Skin of body (tissue), 2 donors: Measurements from ENCODE around the gene DEFB113. TPM values are rescaled to one million over a fixed set of nuclear protein-coding genes. Genes with fewer than 3 reads are reported as not detected.
"Not testable (repeated sequence)": the region's sequence is repeated elsewhere in the genome, so short reads cannot be mapped to it uniquely, and the experiment has no call there.

ENCODE experiments used
- DNase-seq: peaks from one replicate; lab custom pipeline; 2025; lab: John Stamatoyannopoulos, UW
- total RNA-seq: library from RNA; depleted of rRNA; stranded (reverse); fragments of >200 nt; gene quantifications from one replicate; pipeline ENCODE4 v1.2.3, GENCODE V29; 2014

DEFB113 gene, protein sequence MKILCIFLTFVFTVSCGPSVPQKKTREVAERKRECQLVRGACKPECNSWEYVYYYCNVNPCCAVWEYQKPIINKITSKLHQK
- total RNA-seq, result not detected

GRCh38 chr6:49969605-49970004 is at the start of gene DEFB113:
Gene DEFB113 (minus strand): TSS chr6:49969625. CDS start chr6:49969625, 0 bp downstream.
- no peak for DNase-seq

- DNase-seq, result no peak
These were observed 38.4 kb upstream of the DEFB113 start for GRCh38 chr6:50007819-50008218.

GRCh38 chr6:50003139-50003538 is 33.7 kb upstream of the DEFB113 start:
- no peak for DNase-seq

DNA sequence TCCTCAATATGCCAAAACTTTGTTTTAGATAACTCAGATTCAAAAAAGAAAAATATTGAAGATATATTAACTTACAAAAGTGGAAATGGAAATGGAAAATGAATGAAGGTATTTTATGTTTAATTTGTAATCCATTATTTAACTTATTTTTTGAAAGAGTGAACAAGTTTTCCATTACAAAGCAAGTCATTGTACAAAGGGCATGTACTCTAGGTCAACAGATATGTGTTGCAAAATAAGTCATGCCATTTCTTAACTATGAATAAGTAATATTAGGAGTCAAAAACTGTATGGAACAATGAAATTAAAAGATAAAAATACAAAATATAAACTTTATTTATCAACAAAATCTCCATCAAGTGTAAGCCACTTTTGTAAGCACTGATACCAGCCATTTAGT is 25.9 kb upstream of the DEFB113 start:
- DNase-seq, result no peak

GRCh38 chr6:49988900-49989299 is 19.5 kb upstream of the DEFB113 start:
- no peak for DNase-seq

DNA sequence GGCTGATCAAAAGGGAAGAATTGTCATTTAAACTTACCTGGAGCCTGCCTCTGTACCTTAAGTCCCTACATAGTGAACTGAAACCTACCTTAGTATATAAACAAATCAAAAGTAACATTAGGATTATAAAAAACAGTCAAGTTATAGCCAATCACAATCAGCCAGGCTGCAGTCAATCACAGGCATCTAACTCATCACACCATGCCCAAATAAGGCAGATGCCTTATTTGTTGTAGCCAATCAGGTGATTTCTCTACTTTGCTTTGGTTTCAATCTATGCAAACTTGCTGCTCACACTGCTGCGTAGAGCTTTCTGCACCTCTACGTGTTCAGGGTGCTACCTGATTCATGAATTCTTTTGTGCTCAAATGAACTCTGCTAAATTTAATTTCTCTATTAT is 18.3 kb upstream of the DEFB113 start:
- DNase-seq, result no peak

GRCh38 chr6:49986551-49986950 is 17.1 kb upstream of the DEFB113 start:
- no peak for DNase-seq

GRCh38 chr6:49982046-49982445 is 12.6 kb upstream of the DEFB113 start:
- DNase-seq, result no peak

- DNase-seq, result no peak
These were observed 11.5 kb upstream of the DEFB113 start for GRCh38 chr6:49980898-49981297.

- DNase-seq, result no peak
These were observed 10.2 kb upstream of the DEFB113 start for GRCh38 chr6:49979584-49979983.

DNA sequence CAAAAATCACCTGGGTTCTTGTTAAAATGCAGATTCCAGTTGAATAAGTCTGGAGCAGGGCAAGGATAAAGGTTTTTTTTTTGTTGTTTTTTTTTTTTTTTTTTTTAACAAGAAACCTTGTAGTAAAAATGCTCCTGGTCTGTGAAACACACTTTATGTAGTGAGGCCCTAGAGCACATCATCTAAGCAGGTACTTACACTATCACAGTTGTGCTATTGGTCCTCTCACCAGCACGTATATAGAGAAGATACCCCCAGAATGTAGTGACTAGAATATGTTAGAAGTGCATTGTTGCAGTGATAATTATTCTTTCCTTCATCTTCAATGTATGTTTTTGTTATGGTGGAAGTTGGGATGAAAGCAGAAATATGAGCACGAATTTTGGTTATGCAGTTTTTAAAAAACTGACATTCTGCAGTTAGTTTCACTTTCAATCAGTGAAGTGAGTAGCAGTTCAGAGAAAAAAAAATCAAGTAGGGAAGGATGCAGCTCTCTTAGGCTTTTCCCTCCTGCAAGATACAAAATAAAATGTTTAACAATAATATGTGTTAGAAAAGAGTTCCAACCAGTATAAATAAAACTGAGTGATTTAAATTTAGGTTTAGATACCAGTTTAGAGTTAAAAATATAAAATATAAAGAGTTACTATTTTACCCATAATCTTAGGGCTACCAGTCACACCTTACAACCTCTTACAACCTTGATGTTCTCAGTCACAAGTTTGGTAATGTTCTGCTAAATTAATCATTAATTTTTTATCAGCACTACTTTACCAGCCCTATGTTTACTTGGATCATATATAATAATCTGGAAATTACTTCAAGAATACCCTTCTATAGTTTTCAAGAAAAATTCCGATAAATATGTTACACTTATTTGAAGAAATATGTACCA is 9.2 kb upstream of the DEFB113 start:
- no peak for DNase-seq

DNA sequence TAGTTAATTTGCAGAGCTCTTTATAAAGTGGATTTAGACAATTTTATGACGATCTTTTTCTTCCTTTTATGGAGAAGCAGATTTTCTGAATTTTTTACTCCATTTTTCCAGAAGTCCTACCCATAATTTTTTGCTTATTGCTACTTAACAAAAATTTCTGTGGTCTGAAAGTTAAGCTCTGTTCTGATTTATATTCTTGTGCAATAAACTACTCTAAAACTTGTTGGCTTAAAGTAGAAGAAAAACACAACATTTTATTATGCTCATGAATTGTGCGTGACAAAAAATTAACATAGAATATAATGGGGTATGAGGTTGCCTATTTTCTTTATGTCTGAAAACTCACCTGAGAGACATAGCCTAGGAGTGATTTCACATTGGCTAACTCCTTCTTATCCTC is 2.6 kb downstream of the DEFB113 start:
- no peak for DNase-seq

GRCh38 chr6:49966334-49966733 is 3.1 kb downstream of the DEFB113 start:
- DNase-seq, result no peak

DNA sequence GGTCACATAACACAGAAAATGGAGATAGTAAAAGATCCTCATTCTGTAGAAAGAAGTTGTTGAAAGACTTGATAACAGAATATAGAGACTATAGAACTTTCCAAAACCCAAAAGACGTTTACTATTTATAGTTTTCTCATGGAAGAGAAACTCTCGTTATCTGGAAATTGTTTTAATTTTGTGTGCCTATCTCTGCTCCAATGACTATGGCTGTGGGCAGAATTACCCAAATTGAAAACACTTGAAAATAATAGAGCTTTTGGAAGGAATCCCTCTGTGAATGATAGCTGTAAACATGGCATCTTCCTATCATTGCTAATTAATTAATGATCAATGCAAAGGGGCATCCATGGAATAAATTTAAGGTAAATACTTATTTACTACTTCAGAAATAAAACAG is 5.4 kb downstream of the DEFB113 start, which contains the start of gene DEFB114:
DEFB114 (minus strand) TSS at position 101 of the 400 bp plus-strand sequence; CDS start at position 42, 59 bp downstream.
- DNase-seq, result no peak

DNA sequence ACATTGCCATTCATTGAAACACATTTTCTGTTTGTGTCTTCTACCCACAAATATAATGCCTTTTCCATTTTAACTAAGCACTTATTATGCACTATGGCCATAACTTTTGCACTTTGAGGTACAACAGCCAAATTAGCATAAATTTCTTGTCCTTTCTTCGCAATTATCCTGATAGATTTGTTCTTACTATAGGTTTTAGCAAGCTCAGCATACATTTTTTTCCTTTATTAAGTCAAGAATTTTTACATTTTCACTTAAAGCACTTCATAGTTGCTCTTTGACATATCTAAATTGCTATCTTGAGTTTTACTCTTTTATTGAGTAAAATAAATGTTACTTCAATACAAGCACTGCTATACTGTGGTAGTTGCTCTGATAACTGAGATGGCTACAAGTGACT is 11.2 kb downstream of the DEFB113 start:
- DNase-seq, result no peak

GRCh38 chr6:49955847-49956246 is 13.6 kb downstream of the DEFB113 start:
- DNase-seq, result no peak

DNA sequence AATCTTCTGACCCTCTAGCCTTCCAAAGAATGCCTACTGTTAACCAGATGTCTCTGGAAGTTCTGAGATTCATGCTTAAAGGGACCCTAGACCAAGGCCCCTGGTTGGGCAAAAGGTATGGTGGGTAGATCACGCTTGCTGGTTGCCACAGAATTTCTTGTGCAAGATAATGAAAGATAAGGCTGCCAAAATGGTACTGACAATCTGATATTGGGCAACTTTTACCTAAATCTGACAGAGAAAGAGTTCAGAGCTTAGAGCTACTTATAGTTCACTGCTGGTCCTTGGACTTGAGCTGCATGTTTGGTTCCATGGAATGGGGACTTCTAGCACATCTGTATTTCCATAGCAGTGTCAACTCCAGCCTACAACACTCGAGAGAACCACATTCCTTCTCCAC is 17.5 kb downstream of the DEFB113 start:
- no peak for DNase-seq

DNA sequence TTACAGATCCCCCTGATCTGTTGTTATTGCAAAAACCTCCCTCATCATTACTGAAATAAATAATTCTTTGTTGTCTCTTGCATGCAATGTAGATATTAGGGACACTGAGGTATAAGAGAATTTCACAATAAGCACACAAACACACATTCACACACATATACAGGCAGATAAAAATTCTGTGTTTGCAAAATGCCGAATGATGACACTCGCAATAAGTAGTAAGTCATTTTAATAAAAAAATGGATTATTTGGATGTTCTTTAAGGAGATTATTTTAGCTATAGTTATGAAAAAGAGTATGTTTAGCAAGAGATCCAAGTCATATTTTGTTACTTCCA is 19.0 kb downstream of the DEFB113 start:
- no peak for DNase-seq

GRCh38 chr6:49949062-49949461 is 20.4 kb downstream of the DEFB113 start:
- no peak for DNase-seq

- no peak for DNase-seq
These were observed 22.6 kb downstream of the DEFB113 start for GRCh38 chr6:49946835-49947234.

- DNase-seq, result not testable (repeated sequence)
These were observed 25.4 kb downstream of the DEFB113 start for GRCh38 chr6:49944068-49944467.

GRCh38 chr6:49939993-49940498 is 29.4 kb downstream of the DEFB113 start:
- DNase-seq, result no peak

DNA sequence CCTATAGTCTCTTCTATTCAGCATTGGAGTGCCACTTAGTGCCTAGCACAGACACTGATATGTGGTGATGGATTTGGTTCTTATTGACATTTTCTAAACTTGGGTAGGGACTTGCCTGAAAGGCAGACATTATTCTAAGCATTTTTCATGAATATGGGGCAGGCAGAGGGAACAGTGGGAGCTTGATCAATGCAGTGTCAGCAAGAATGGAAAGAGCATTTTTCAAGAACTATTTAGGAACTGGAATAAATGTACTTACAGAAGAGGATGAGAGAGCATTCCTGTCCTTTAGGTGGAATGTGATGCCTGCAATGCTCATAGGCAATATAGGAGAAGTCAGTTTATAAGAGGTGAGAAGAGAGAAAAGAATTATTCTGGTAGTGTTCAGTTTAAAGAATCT is 31.6 kb downstream of the DEFB113 start:
- DNase-seq, result no peak
